Stimulated activated CD4-positive, alpha-beta T cell treated with anti-CD3 and anti-CD28 coated beads, Interleukin-15, amount 100 ng/mL, for 24 hours (primary cell): ENCODE data around the gene GM2A.
"Not testable (repeated sequence)": the region's sequence is repeated elsewhere in the genome, so short reads cannot be mapped to it uniquely, and the experiment has no call there.

Experiments
- DNase-seq: peaks from one replicate; pipeline ENCODE4 v3.0.0-alpha.2; 2020

The GM2A gene

DNA sequence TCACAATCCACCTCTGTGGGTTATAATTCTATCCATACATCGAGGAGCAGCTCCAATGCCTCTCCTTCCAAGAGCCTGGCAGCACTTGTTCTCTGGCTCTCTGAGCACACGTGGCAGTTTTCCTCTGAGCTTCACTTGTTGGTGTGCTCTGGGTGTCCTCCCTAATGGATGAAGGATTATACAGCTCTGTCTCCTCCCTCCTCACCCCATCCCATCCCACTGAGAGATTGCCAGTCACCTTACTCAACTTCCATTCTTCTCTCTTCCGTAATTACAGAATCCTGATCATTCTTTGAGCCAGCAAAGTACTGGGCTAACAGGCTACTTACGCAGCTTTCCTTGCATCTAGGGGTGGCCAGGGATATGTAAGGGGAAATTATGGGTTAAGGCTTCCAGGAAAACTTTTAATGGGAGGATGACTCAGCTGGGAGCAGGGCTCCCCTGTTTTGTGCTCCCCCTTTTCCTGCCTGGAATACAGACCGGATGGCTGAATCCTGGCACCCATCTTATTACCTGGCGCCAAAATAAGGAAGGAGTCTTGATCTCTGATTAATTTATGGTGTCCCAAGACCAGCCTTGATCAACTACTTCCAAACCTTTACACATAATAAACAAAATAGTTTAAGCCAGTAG lies 22.8 kb upstream of the GM2A start:
- no peak for DNase-seq

DNA sequence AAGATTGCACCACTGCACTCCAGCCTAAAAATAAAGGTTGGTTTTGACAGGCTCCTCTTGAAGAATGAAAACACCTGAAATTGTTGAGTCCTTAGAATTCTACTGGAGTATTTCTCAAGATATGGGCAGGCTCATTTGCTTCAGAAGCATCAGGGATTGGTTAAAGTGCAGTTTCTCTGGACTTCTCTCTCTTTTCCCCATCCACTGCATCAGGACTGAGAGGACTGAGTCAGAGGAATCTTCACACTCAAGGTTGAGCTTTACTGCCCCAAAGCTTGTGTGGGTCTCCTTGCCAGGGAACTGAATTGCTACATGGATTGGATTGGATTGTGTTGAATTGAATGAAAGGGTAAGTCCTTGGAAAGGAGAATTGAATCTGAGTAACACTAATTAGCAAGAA lies 21.6 kb upstream of the GM2A start:
- DNase-seq: no peak

DNA sequence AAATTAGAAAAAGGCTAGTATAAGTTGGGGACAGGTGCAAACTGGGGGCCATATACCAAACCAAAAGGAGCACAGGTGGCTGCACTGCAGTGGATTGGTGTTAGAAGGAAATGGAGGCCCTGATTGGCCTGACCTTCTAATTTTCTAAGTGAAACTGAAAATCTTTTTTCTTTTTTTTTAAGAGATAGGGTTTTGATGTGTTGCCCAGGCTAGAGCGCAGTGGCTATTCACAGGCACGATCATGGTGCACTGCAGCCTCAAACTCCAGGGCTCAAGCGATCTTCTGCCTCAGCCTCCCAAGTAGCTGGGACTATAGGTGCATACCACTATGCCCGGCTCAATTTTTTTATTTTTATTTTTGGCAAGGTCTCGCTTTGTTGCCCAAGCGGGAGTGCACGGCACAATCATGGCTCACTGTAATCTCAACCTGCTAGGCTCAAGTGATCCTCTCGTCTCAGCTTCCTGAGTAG lies 19.3 kb upstream of the GM2A start:
- DNase-seq: no peak

DNA sequence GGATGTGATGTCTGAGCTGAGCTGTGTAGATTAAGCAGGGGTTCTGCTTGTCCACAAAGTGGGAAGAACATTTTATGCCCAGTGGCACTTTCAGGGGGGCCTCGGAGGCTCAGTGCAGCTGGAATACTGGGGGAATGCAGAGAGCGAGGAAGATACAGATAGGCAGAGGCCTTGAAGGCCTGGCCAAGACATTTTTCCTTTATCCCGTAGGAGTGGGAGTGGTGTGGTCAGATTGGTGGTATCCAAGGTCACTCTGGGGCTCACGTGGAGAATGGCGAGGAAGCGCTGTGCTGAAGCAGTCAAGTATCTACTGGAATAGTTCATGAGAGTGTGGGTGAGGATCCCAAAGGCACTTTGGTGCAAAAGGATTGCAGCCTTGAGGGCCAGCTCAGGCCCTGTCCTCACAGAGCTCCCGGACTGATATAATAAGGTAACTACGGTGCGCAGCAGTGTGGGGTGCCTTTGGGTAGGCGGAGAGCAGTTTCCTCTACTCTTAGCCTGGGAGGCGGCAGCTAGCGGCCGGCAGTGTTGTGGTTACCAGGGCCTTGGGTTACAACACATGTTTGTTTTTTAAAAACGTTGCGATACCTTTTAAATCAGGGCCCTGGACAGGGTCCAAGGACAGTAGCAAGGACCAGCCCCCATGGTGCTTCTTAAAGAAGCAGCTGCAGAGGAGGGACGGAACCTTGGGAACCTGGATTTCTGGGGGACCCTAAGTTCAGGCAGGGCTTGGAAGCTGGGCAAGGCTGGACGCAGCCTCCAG lies 18.3 kb upstream of the GM2A start:
- DNase-seq: peak; percentile 44

DNA sequence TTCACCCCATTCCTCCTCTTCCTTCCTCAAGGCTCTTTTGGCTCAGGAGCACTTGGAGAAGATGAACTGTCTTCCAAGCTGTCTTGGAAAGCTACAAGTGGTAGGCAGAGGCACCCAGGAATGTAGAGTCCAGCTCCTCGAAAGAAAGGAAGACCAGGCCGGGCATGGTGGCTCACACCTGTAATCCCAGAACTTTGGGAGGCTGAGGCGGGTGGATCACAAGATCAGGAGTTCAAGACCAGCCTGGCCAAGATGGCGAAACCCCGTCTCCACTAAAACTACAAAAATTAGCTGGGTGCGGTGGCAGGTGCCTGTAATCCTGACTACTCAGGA lies 17.8 kb upstream of the GM2A start:
- DNase-seq: not testable (repeated sequence)

DNA sequence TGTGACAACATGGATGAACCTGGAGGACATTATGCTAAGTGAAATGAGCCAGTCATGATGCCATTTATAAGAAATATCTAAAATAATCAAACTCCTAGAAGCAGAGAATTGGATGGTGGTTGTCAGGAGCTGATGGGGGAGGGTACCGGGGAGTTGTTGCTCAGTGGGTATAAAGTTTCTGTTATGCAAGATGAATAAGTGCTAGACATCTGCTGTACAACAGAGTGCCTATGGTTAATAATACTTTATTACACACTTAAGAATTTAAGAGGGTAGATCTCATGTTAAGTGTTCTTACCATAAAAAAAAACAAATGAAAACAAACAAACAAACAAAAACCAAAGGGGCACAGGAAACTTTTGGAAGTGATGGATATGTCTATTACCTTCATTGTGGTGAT lies 16.1 kb upstream of the GM2A start:
- no peak for DNase-seq

DNA sequence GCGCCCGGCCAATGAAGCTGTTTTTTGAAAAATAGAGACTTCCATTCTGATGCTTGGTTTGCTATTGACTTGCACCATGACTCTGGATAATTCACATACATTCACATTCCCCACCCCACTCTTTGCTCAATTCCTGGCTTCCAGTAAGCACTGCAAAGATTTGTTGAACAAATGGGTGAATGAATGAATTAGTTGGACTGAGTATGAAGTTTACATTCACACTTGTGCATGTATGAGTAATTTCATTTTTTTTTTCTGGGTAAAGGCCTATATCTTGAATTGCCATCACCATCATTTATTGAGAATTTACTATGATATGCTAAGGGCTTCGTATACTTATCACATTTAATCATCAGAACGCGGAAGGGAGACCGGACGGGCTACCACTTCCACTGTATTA lies 15.3 kb upstream of the GM2A start:
- DNase-seq: no peak

DNA sequence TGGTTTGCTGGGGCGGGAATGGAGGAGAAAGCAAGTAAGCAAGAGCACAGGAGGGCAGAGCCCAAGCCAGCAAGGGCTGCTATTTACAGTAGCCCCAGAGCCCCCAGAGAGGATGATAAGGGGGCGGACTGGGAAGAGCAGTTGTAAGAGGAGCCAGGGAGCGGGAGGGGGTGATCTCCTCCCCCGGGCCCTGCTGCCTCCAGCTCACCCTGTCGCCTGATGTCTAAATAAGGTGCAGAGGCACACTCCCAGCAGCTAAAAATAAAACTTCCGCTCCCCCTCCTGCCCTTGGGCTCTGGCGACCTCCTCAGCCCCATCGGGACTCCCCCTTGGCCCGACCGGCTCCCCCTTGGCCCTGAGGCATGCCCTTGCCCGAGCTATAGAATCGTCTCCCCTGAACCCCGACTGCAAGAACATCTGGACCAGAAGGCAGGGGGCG lies 14.7 kb upstream of the GM2A start:
- DNase-seq: no peak

DNA sequence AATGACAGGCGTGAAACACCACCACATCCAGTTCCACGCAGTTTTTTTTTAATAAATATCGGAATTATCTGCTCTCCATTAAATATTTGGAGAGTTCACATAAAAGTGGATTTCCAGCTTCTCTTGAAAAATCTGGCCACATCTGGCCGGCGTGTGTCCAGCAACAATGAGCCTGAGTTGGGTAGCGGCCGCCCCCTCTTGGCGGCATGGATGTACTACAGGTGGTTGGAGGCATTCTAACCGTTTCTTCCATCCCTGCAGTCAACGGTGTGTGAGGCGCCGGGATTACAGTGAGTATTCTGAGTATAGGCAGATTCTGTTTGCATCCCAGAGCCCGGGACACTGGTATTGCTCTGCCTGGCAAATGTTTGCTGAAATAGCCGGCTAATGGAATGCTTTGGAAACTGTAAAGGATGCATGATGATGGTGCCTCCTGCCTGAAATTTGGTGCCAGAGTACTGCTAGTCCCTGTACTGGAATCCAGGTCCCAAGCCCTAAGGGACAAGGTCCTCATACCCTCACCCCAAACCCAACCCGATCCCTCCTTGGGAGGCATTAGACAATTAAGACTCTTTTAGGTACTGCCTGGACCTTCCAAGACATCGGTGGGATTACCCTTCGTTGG lies 13.6 kb upstream of the GM2A start:
- peak; percentile 76 for DNase-seq

DNA sequence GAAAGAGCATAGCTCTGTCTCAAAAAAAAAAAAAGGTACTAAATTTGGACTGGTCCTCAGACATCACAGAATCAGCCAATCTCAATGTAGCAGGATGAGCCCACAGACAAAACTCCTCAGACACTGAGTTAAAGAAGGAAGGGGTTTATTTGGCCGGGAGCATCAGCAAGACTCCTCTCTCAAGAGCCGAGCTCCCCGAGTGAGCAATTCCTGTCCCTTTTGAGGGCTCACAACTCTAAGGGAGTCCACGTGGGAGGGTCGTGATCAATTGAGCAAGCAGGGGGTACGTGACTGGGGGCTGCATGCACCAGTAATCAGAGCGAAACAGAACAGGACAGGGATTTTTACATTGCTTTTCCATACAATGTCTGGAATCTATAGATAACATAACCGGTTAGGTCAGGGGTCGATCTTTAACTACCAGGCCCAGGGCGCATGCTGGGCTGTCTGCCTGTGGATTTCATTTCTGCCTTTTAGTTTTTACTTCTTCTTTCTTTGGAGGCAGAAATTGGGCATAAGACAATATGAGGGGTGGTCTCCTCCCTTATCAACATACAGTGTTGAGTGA lies 12.6 kb upstream of the GM2A start:
- DNase-seq: not testable (repeated sequence)

DNA sequence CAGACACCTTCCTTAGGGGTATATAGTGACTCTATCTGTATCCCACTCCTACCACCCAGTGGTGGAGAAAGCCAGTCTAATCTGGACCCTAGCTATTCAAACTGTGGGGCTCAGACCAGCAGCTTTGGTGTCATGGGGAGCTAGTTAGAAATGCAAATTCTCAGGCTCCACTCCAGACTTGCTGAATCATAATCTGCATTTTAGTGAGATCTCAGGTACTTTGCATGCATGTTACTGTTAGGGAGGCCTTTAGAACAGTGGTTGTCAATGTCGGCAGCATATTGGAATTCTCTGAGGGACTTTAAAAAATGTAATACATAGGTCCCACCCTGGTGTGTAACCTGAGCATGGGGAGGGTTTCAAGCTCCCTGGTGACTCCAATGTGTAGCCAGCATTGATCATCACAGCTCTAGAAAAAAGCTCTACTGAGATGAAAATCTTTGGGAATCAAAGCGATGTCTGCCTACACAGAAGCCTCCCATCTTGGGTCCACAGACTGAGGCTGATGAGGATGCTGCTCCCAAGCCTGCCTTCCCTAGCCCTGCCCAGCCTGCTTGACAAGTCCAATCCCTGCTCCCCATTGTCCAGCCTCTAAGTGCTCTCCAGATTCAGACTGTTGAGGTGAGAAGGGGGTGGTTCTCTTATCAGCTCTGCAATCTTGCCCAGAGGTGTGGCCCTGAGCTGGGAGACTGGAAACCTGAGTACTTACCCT lies 11.9 kb upstream of the GM2A start:
- DNase-seq: no peak

DNA sequence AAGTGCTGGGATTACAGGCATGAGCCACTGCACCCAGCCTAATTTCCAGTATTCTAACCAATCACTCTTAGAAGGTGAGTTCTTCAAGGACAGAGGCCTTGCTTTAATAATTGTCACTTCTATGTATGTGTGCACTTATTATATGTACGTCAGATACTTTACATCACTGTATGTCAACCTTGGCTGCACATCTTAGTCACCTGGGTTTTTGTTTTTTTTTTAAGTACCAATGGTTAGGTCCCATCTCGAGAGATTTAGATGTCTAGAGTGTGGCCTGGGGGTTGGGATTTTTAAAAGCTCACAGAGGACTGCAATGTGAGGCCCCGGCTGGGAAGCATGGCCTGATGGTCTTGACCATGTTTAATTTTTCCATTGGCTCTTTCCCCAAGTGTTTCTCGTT lies 9.9 kb upstream of the GM2A start:
- no peak for DNase-seq

DNA sequence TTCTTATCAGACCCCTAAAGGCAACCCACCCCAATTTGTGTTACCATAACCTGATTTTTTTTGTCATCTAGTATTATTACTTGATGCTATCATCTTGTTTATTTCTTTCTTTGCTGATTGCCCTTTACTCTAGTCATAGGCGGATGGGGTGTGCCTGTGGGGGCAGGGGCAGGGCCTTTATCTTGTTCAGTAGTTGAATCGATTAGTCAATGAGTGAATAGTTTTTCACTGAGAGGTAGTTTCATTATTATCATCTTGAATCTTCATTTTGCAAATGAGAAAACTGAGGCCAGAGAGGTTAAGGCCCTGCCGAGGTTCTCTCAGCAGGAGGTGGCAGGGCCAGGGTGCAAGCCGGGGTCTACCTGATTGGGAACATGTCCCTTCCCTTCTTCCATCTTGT lies 9.4 kb upstream of the GM2A start:
- peak; percentile 50 for DNase-seq

DNA sequence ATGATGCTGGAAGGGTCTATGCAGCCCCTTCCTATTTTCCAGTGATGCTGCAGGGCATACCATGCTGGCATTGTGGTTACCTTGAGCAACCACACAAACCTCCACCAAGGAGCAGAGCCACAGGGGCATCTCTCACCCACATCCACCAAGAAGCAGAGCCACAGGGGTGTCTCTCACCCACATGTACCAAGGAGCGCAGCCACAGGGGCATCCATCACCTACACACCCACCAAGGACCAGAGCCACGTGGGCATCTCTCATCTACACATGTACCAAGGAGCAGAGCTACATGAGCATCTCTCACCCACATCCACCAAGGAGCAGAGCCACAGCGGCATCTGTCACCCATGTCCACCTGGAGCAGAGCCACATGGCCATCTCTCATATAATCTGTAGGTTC lies 8.8 kb upstream of the GM2A start:
- DNase-seq: no peak

DNA sequence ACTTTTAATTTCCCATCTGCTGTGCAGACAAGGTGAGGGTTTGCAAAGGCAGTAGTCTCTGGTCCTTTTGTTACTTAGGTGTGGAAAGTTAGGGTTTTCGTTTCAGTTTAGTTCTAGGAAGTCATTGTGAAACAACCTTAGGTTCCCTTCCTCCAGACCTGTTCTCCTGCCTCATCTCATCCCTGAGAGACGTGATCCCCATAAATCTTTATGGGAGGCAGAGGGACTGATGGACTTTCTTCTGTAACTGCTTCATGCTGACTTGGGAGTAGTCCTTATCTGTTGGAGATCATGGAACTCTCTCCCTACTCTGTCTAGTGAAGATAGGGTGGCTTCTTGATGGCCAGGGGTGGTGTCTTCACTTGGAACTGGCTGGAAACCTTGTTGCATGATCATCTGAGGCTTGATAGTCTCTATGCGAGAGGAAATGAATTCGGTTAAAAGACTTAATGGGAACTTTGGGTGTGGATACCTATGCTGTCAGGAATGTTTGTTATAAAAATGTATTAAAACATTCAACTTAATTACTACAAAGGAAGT lies 7.2 kb upstream of the GM2A start:
- DNase-seq: no peak

DNA sequence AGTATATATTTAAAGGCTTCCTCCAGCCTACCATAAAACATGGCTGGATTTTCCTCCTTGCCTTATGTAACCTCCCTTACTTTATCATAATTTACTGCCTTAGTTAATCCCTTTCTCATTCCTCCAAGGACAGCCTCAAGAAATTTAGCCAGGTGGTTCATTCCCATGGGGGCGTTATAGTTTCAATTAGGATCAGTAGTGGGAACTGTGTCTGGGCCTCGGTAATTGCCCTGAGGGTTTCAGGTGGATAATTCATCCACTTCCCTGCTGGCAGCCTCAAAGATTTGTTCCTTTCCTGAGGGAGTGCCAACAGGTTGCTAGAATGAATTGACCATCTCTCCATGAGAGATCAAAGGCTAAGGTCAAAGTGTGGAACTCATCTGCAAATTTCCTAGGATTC lies 4.3 kb upstream of the GM2A start:
- DNase-seq: no peak

DNA sequence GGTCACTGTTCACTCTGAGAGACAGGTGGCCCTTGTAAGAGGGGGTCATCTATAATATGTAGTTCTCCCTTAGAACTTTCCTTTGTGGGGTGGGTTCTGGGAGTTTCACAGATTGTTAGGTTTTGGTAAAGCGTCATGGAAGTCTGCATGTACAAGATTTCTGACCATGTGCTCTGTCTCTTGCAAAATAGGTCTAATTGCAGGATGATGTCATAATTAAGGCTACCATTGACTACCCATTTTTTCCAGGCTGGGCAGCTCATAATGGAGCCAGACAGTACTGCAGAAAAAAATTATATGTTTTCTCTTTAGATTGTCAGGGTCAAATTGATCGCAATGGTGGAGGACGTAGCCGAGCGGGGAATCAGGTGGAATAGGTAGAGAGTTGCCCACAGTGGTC lies 3.7 kb upstream of the GM2A start:
- DNase-seq: no peak

DNA sequence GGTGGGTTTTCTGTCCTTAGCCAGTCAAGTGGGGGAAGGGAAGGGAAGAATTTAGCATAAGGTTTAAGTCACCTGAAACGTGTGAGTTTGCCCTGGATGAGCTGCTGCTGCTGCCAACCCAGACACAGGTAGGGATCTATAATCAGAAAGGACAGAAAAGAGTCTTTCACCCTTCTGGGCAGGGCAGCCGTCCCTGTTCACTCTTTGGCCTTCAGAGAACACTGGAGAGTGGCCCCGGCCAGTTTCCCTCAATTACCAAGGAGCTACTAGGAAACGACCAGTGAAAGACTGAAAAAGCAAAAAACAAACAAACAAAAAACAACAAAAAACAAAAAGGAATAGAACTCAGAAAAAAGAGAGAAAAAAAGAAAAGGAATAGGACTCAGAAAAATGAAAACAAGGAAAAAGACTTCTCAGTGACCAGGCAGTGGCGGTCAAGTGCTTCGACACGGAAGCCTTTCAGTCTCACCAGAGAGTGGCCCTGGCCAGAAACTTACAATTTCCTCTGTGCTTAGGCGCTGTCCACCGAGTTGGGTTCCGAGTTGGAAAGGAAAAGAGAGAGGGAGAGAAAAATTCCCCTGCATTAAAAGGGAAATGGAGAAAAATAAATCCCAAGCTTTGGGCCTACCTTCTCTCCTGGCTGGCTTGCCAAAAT lies 2.5 kb upstream of the GM2A start:
- DNase-seq: no peak

DNA sequence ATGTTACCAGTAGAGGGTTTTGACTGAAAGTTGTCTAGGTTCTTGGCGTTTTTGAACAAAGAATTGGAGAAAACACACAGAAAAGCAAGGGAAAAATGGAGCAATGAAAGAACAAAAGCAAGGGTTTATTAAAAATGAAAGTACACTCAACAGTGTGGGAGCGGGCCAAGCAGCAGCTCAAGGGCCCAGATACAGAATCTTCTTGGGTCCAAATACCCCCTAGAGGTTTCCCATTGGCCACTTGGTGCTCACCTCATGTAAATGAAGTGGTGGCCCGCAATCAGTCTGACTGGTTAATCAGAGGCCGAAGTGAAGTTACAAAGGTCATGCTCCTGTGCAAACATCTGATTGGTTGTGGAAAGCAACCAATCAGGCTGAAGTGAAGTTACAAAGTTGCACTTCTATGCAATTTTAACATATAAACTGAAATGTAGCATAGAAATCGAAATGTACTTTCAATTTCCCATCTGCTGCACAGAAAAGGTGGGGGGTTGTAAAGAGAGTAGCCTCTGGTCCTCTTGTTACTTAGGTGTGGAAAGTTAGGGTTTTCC lies 1.9 kb upstream of the GM2A start:
- peak; percentile 49 for DNase-seq

DNA sequence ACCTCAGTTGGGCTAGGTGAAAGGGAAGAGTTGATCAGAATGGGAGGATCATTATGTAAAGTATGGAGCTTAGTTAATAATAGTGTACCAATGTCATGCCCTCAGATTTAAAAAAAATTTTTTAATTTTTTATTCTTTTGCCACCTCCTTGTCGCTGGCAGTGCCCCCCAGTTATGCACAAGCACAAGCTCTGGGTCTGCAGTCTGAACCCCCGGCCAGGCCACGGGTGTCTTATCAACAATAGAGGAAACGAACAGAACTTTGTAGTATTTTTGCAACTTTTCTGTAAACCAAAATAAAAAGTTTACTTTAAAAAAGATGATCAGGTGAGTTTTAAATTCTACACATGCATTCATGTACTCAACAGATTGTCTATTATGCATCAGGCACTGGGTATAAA lies 1.4 kb upstream of the GM2A start:
- no peak for DNase-seq

DNA sequence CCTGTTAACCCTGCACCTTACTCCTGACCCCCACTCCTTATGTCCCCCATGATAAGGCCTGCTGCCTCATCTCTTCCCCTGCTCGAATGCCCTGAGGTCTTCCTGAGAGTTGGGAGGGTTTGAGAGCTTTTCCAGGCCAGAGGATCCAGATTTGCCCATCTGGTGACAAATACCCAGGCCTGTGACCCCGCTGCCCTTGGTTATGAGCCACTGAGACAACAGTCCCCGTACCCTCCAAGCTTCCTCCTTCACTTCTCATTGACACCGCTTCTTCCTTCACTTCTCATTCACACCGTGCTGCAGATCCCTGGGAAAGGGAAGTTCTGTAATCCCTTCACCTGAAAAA lies 593 bp downstream of the GM2A start:
- no peak for DNase-seq

DNA sequence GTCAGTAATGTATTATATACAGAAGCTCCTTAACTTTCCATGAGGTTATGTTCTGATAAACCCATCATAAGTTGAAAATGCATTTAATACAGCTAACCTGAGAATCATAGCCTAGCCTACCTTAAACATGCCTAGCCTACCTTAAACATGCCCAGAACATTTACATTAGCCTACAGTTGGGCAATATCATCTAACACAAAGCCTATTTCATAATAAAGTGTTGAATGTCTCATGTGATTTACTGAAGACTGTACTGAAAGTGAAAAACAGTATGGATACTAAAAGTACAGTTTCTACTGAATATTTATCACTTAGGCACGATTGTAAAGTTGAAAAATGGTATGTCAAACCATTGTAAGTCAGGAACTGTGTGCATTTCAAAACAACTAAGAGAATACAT lies 1.6 kb downstream of the GM2A start:
- no peak for DNase-seq
